GM18508 (cell line): ENCODE data around the gene GPC5.

Experiments
- ATAC-seq: cut with Tn5 transposase; IDR thresholded peaks from one replicate; pipeline ENCODE4 v1.9.1; 2021; ENCODE audit warnings: moderate number of reproducible peaks; ENCODE audit not compliant: insufficient read depth, unreplicated experiment

The GPC5 gene

GRCh38 chr13:92379371-92379770 lies 981.0 kb downstream of the GPC5 start:
- no peak for ATAC-seq

- ATAC-seq = no peak
These were observed 986.0 kb downstream of the GPC5 start for GRCh38 chr13:92384410-92384809.

DNA sequence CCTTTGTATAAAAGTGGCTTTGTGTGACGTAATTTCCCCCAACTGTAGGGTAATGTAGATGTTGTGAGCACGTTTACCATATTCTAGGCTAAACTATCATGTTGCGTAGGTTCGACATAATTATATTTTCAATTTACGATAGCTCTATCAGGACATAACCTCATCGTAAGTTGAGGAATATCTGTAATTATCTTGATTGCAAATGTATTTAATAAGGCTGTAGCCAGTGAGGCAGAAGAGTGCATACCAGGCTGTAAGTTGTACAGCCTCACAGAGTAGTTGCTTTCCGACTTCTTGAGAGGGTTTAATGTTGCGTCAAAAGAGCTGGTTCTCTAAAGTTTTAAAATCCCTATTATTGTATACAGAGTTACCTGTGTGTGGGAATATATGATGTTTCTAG lies 988.8 kb downstream of the GPC5 start:
- ATAC-seq = no peak

- ATAC-seq = no peak
These were observed 991.8 kb downstream of the GPC5 start for GRCh38 chr13:92390217-92390616.

GRCh38 chr13:92403606-92404005 lies 1005.2 kb downstream of the GPC5 start:
- no peak for ATAC-seq

DNA sequence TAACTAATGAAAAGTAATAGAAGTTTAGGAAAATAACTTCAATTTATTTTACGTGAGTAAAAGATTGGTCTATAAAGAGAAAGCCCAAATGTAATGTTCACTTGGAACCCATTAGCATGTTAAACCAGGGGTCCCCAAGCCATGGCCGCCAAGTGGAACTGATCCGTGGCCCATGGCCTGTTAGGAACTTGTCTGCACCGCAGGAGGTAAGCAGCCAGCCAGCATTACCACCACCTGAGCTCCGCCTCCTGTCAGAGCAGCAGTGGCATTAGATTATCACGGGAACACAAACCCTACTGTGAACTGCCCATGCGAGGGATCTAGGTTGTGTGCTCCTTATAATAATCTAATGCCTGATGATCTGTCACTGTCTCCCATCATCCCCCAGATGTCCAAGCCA lies 1009.4 kb downstream of the GPC5 start:
- no peak for ATAC-seq

GRCh38 chr13:92412481-92412880 lies 1014.1 kb downstream of the GPC5 start:
- no peak for ATAC-seq

GRCh38 chr13:92412996-92413395 lies 1014.6 kb downstream of the GPC5 start:
- ATAC-seq = no peak

DNA sequence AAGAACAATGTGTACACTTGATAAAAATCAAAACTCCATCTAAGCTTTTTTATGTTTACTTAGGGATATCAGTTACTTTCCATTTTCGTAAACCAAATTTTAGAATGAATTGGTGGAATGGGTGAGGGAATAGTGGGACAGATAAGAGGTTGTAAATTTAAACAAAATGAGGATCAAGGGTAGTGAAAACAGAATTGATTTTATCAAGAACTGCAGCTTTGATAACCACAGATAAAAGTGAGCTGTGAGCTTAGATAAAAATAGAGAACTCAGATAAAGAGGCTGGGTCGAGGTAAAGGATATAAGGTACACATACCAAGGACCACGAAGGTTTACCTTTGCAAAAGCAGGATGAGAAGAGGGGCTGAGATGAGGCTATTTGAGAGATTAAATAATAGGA lies 1015.0 kb downstream of the GPC5 start:
- ATAC-seq = no peak

- ATAC-seq = no peak
These were observed 1016.4 kb downstream of the GPC5 start for GRCh38 chr13:92414851-92415250.

- no peak for ATAC-seq
These were observed 1017.4 kb downstream of the GPC5 start for GRCh38 chr13:92415781-92416180.

- ATAC-seq = no peak
These were observed 1020.5 kb downstream of the GPC5 start for GRCh38 chr13:92418818-92419412.

DNA sequence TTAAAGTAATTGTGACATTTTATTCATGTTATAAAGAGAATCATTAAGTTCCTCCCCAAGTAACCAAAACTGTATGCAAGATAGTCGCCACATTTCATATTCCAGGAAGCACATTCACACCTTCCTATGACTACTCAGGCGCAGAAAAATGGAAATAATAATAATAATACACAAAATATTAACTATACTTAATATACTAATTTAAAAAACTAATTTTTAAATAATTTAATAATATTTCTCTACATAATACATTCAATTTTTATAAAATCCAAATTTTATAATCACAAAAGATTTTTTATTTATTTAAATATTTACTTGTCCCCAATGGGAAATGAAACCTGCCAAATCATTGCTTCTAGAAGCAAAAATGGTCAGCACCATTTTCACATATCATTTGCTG lies 1030.8 kb downstream of the GPC5 start:
- no peak for ATAC-seq

- ATAC-seq = no peak
These were observed 1035.0 kb downstream of the GPC5 start for GRCh38 chr13:92433386-92433785.

GRCh38 chr13:92433963-92434362 lies 1035.5 kb downstream of the GPC5 start:
- ATAC-seq = no peak

GRCh38 chr13:92436924-92437323 lies 1038.5 kb downstream of the GPC5 start:
- no peak for ATAC-seq

- ATAC-seq = no peak
These were observed 1045.8 kb downstream of the GPC5 start for GRCh38 chr13:92444244-92444643.

DNA sequence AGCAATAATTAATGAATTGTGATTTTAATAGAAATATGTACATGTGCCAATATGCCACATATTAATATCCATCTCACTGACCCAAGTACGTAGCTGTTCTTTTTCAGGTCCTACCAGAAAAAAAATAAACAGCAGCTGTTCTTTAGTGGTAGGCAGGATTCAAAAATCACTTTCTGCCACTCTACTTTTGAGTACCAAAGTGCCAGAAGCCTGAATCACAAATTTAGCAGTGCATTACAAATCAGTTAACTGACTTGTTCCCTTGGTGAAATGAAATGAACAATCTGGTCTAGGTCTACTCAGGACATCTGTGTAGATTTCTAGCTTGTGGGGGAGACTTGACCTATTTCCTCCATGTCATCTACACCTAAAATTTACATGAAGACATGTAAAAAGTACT lies 1052.6 kb downstream of the GPC5 start:
- ATAC-seq = no peak

- ATAC-seq = no peak
These were observed 1054.4 kb downstream of the GPC5 start for GRCh38 chr13:92452840-92453239.

GRCh38 chr13:92459306-92459705 lies 1060.9 kb downstream of the GPC5 start:
- no peak for ATAC-seq

- ATAC-seq = no peak
These were observed 1062.1 kb downstream of the GPC5 start for GRCh38 chr13:92460479-92460878.

DNA sequence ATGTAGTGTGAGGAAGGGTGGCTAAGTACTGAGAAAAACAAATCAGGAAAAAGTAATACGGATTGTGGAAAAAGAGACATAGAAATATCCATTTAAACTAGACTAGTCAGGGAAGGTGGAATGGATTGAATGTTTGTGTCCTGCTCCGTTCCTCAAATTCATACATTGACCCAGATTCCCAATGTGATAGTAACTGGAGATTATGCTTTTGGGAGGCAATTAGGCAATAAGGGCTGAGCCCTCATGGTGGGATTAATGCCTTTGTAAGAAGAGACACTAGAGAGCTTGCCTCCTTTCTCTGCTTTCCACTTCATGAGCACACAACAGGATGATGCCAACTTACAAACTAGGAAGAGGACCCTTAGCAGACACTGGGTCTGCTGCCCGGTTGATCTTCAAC lies 1063.0 kb downstream of the GPC5 start:
- ATAC-seq = no peak

- no peak for ATAC-seq
These were observed 1063.4 kb downstream of the GPC5 start for GRCh38 chr13:92461831-92462230.
